Glutamatergic neuron (in vitro differentiated cells): Measurements from ENCODE around the gene TRIM38. TPM values are rescaled to one million over a fixed set of nuclear protein-coding genes. Genes with fewer than 3 reads are reported as not detected.
"Not testable (repeated sequence)": the region's sequence is repeated elsewhere in the genome, so short reads cannot be mapped to it uniquely, and the experiment has no call there.

Source experiments
- DNase-seq: peaks from one replicate; pipeline ENCODE4 v3.0.0; 2022
- H3K27ac Mint-ChIP-seq: one replicate; pipeline ENCODE4 v1.8.0; 2020; ENCODE audit warnings: mild to moderate bottlenecking, mixed read lengths, inconsistent platforms; ENCODE audit not compliant: unreplicated experiment
- H3K27me3 Mint-ChIP-seq: one replicate; pipeline ENCODE4 v1.8.0; 2020; ENCODE audit warnings: mild to moderate bottlenecking, moderate library complexity, mixed read lengths, inconsistent platforms; ENCODE audit not compliant: unreplicated experiment
- H3K36me3 Mint-ChIP-seq: one replicate; pipeline ENCODE4 v1.8.0; 2020; ENCODE audit warnings: mild to moderate bottlenecking, mixed read lengths, inconsistent platforms; ENCODE audit not compliant: unreplicated experiment
- H3K4me1 Mint-ChIP-seq: one replicate; pipeline ENCODE4 v1.8.0; 2020; ENCODE audit warnings: mild to moderate bottlenecking, low read depth, mixed read lengths, inconsistent platforms; ENCODE audit not compliant: unreplicated experiment
- H3K4me3 Mint-ChIP-seq: one replicate; pipeline ENCODE4 v1.8.0; 2020; ENCODE audit warnings: mild to moderate bottlenecking, mixed read lengths, inconsistent platforms; ENCODE audit not compliant: unreplicated experiment
- H3K9me3 Mint-ChIP-seq: one replicate; pipeline ENCODE4 v1.8.0; 2020; ENCODE audit warnings: mild to moderate bottlenecking, moderate library complexity, mixed read lengths, inconsistent platforms; ENCODE audit not compliant: unreplicated experiment
- total RNA-seq: library from RNA; stranded (reverse); fragmentation: NEBNext Ultra II Directional; extraction: Animal tissue kit (Norgen Biotek cat#: 25700); gene quantifications from one replicate; pipeline ENCODE4 v1.2.1, GENCODE V29; 2021; ENCODE audit not compliant: unreplicated experiment
- TF ChIP-seq, protein P1 (sequence below): fragments of 200-600 bp; sonication (generic); IDR thresholded peaks from one replicate; pipeline ENCODE4 v1.5.0; 2021; ENCODE audit not compliant: partially characterized antibody, unreplicated experiment

Gene TRIM38
- total RNA-seq, 1 donor from 2014 or later, result 0.05 TPM

GRCh38 chr6:25927178-25927577 is 35.4 kb upstream of the TRIM38 start:
- H3K27ac Mint-ChIP-seq, result no peak overlapping the region
- no peaks in the 10 kb centered on the region for H3K36me3 Mint-ChIP-seq
- DNase-seq, result no peak
- no peaks in the 10 kb centered on the region for H3K9me3 Mint-ChIP-seq
- H3K27me3 Mint-ChIP-seq, result no peaks in the 10 kb centered on the region
- peaks cover 2% of the 10 kb centered on the region for H3K4me1 Mint-ChIP-seq
- no peak overlapping the region for H3K4me3 Mint-ChIP-seq
- TF ChIP-seq, protein P1, sequence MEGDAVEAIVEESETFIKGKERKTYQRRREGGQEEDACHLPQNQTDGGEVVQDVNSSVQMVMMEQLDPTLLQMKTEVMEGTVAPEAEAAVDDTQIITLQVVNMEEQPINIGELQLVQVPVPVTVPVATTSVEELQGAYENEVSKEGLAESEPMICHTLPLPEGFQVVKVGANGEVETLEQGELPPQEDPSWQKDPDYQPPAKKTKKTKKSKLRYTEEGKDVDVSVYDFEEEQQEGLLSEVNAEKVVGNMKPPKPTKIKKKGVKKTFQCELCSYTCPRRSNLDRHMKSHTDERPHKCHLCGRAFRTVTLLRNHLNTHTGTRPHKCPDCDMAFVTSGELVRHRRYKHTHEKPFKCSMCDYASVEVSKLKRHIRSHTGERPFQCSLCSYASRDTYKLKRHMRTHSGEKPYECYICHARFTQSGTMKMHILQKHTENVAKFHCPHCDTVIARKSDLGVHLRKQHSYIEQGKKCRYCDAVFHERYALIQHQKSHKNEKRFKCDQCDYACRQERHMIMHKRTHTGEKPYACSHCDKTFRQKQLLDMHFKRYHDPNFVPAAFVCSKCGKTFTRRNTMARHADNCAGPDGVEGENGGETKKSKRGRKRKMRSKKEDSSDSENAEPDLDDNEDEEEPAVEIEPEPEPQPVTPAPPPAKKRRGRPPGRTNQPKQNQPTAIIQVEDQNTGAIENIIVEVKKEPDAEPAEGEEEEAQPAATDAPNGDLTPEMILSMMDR, result no peak

- no peak for DNase-seq
- Mint-ChIP-seq H3K27me3 (no peaks in the 10 kb centered on the region), H3K36me3 (no peaks in the 10 kb centered on the region), H3K4me1 (peaks cover 2% of the 10 kb centered on the region), H3K4me3 (no peak overlapping the region), H3K27ac (no peak overlapping the region), H3K9me3 (no peaks in the 10 kb centered on the region)
- TF ChIP-seq, protein P1, result no peak
Measured at GRCh38 chr6:25927756-25928216, 34.8 kb upstream of the TRIM38 start.

DNA sequence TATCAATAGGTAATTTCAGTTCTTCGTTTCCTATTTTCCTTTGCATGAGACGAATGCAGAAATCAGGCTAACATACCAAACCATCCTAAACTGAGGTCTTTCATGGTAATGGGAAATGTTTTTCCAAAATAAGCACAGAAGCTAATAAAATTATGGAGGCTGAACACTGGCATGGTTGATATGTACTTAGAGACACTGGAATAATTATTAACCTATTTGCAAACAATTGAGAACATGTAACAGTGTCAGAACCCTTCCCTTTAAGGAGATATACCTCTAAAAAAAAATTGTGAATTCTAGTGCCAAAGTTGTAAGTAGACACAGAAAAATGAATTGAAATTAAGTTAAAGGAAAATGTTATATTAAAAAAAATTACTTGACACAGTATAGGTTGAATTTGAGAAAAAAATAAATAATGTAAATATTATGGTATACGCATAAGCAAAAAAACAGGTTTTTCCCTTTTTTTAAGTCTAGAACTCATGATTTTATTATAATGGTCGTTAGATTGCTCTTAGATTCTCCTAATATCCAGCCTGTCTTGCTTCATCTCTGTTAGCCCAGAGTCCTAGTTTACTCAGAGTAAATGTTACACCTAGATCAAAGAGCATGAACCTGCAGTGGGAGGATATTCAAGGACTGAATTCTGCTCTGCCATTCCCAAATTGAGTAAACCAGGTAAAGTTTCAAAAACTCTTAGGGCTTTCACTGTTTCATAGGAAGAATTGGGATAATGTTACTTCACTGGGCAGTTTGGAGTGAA is 33.9 kb upstream of the TRIM38 start:
- Mint-ChIP-seq H3K4me3 (no peak overlapping the region), H3K9me3 (no peaks in the 10 kb centered on the region), H3K27ac (no peak overlapping the region), H3K27me3 (no peaks in the 10 kb centered on the region), H3K36me3 (no peaks in the 10 kb centered on the region), H3K4me1 (peaks cover 2% of the 10 kb centered on the region)
- DNase-seq, result no peak
- TF ChIP-seq, protein P1, result no peak

DNA sequence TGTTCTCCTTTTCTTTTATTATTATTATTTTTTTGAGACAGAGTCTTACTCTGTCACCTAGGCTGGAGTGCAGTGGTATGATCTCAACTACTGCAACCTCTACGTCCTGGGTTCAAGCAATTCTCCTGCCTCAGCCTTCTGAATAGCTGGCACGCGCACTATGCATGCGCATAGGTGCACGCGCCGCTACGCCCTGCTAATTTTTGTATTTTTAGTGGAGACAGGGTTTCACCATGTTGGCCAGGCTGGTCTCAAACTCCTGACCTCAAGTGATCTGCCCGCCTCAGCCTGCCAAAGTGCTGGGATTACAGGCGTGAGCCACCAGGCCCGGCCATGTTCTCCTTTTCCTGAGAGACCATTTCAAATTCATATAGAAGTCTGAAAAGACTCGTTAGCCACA is 32.8 kb upstream of the TRIM38 start:
- not testable (repeated sequence) for H3K27ac Mint-ChIP-seq, H3K4me1 Mint-ChIP-seq, H3K27me3 Mint-ChIP-seq, H3K9me3 Mint-ChIP-seq, H3K36me3 Mint-ChIP-seq, H3K4me3 Mint-ChIP-seq, DNase-seq

DNA sequence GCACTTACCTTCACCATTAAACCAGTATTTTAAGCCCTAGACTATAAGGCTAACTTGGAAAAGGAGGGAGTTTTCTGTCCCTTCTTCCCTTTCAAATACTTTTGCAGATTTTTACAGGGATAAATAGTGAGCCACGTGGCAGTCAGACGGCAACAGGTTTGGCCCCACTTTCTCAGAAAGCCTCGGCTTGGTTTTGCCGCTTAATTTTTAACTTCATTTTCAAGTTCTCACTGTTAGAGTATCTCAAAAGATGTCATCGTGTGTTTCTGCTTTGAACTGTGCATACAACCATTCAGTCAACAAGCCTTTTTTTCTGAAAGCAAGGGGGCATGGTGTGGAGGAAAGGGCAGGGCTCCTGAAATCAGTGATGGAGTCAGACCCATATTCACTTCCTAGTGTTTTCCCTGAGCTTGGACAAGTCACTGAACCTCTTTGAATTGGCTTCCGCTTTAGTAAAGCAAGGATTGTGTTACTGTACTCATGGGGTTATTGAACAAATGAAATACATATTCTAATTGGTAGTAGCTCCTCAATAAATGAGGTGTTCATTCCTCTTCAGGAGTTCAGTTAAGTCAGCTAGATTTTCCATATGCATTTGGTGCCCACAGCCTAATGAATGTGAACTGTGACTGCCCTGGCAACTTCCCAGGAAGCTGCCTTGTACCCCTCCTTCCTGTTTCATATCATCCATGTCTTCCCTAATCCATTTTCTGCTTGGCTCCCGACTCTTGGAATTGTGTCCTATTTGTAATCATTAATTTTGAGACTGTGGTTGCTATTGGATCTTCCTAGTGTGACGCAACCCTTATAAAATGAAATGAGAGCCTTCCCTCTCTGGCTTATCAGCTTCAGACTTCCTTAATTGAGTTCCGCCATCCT is 31.8 kb upstream of the TRIM38 start, which contains the start of gene SLC17A2:
Gene SLC17A2 (minus strand): TSS at position 160 of the 879 bp plus-strand sequence. CDS start 4,895 bp downstream, outside the sequence.
- Mint-ChIP-seq H3K36me3 (no peaks in the 10 kb centered on the region), H3K4me1 (no peaks in the 10 kb centered on the region), H3K9me3 (no peaks in the 10 kb centered on the region), H3K4me3 (no peak within 1 kb of the TSS), H3K27ac (no peak within 1 kb of the TSS), H3K27me3 (no peaks in the 10 kb centered on the region)
- DNase-seq, result no peak
- TF ChIP-seq, protein P1, result no peak
